GM10847 (cell line): Measurements from ENCODE around the gene SLC25A20.

Experiments
- POLR2A ChIP-seq: IDR thresholded peaks from 2 replicates; pipeline ENCODE4 v1.6.1; 2011; ENCODE audit not compliant: insufficient read length; ENCODE audit errors: extremely low read depth

Gene SLC25A20

DNA sequence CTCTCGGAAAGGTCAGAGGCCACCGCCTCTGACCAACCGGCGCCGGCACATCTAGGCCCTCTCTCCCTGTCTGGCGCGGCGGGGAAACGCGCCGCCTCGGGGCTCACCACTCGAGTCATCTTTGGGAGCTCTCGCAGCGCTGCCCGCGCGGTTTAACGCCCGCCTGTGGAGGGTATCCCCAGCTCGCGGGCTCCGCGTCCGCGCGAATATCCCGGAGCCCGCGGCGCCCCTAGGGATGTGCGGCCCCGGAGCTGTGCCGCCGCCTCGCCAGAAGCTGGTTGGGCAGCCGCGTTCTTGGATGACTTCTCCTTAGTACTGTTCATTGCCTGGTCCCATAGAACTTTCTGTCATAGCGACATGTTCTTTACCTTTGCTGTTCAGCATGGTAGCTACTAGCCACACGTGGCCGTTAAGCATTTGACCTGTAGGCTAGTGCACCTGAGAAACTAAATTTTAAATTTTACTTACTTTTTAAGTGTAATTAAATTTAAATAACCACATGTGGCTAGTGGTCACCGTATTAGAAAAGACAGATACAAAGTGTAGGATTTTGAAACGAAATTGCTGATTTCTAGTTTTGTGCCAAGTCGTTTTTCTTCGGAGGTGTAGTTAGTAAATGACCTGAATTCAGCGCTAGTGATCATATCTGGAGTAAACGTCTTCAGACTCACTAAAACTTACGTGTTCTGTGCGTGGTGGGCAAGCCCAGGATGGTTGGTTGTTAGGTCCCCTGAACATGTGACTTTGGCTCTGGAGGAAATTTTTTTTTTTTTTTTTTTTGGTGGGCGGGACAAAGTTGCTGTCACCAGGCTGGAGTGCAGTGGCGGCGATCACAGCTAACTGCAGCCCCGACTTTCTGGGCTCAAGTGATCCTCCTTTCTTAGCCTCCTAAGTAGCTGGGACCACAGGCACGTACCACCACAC is 20.8 kb upstream of the SLC25A20 start:
- no peak for TF ChIP-seq POLR2A

- TF ChIP-seq POLR2A = peak; percentile 71
Measured at GRCh38 chr3:48918388-48919214, 19.9 kb upstream of the SLC25A20 start, which contains the start of gene ARIH2. Gene ARIH2 (plus strand): TSS chr3:48918842. CDS start chr3:48927559, 8,717 bp downstream.

DNA sequence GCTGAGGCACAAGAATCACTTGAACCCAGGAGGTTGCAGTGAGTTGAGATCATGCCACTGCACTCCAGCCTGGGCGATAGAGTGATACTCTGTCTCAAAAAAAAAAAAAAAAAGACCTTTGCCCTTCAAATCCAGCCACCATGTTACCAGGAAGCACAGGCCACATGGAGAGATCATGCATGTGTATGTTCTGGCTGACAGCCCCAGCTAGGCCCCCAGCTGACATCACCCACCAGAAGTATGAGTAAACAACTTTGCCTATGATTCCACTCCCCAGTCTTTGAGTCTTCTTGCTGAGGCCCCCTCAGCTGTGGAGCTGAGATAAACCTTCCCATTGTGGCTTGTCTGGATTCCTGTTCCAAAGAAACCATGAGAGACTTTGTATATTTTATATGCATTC is 16.6 kb upstream of the SLC25A20 start:
- TF ChIP-seq POLR2A = no peak

DNA sequence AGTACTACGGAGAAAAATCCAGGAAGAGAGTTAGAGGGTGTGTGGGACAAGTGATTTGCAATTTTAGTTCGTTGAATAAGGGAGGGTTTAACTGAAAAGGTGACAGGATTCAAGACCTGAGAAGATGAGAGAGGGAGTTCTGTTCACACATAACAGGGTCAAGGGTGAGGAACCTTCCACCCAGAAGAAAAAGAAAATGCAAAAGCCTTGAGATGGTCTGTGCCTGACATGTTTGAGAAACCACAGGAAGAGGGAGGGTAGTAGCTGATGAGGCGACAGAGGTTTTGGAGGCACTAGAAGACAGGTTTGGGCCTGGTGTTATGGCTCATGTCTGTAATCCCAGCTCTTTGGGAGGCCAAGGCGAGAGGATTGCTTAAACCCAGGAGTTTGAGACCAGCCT is 591 bp upstream of the SLC25A20 start:
- no peak for TF ChIP-seq POLR2A

DNA sequence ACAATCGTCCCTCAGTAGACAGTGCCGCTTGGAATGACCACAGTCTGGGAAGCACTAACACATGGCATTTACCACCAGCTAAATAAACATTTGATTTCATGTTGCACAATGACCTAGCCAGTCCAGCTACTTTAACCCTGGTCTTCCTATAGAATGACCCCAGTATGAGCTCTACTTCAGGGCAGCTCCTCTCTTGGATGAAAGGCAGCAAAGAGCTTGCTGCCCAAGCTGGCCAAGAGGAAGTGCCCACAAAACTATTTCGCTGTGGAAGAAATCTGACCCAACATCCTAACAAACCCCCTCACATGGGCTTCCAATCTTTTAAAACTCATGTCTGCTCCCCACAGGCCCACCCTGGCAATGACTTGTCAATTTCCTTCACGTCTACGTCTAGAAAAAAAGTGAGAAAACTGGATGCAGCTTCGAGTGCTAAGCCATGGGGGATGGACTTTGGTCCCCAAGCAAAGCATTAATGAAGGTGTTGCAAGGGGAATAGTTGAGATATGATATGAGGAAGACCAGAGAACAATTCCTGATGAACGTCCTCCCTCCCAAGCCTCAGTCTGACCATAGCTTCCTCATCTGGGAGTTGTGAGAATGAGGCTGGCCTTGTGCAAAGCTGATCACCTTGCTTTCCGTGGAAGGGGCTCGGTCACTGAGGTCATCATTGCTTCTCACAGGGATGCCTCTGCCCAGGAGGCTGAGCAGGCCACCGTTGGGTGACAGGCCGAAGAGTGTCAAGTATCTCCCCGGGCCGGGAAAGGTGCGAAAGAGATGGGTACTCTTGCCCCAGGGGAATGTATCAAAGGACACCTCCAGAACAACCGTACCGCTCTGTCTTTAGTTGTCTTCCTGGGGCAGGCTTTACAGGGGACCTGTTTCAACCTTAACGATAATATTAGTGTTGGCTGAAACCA is 964 bp downstream of the SLC25A20 start:
- TF ChIP-seq POLR2A = no peak

DNA sequence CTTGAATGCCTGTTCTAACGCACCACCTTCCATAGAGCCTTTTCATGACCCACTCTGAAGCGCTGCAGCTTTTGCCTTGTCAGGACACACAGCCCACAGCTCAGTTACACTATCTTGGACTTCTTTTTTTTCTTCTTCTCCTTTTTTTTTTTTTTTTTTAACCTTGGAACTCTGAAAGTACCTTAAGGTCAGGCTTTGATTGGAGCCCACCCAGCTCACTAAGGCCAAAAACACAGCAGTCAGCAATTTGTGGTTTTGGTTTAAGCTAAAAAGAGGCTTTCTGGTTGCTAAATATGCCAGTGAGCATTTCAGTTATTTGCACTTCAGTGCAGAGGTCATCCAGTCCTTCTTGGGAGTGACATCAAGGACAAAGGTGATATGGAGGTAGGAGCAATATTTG is 1.7 kb downstream of the SLC25A20 start:
- TF ChIP-seq POLR2A = no peak

- no peak for TF ChIP-seq POLR2A
Measured at GRCh38 chr3:48894516-48894915, 4.2 kb downstream of the SLC25A20 start.

- no peak for TF ChIP-seq POLR2A
Measured at GRCh38 chr3:48891606-48892005, 7.1 kb downstream of the SLC25A20 start.

DNA sequence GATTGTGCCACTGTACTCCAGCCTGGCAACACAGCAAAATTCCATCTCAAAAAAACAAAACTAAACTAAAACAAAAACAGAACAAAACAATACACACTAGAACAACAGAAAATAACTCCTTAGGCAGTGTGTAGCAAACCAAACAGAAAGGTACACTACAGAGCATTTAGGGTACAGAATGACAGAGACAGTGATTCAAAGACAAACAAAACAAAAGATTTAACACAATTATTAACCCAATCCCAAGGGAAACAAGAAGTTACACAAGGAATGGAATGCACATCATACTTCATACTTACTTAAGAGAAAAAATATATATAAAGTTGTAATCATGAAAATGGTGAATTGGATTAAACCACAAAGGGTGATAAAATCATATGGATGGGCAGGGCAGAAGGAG is 12.9 kb downstream of the SLC25A20 start:
- no peak for TF ChIP-seq POLR2A

DNA sequence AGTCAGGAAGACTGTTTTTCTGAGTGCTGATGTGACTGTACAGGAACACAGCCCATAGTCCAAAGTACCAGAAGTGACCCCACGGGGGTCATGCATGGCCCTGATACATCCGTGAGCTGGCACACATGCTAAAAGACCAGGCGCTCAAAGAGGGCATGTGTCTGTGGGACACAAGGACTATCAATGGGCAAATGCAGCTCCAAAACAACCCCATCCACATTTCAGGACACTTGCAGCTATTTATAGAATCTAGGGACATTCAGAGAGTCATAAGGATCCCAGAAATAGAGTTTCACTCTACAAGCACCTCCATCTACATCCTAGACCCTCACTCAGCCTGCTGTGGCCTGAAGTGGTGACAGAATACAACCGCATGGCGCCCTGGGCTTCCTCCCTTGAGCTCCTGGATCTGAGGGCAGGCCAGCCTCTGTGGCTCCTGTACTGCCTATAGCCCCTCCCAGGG is 17.0 kb downstream of the SLC25A20 start:
- TF ChIP-seq POLR2A = no peak

DNA sequence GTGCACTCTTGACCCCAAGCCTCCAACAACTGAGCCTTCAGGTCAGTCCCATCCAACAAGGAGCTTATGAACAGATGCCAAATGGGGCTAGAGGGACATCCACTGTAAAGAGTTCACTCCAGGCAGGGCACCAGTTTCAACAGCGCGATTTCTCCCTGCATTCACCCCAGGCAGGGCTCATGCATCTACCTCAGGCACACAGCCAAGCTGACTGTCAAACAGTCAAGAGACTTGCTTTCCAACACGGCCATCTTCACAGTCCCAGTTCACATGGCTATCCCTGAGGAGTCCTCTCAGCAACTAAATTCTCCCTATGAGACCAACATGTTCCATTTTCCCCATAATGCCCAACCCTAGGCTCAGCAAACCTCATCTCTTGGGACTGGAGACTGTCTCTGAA is 17.7 kb downstream of the SLC25A20 start:
- TF ChIP-seq POLR2A = no peak

DNA sequence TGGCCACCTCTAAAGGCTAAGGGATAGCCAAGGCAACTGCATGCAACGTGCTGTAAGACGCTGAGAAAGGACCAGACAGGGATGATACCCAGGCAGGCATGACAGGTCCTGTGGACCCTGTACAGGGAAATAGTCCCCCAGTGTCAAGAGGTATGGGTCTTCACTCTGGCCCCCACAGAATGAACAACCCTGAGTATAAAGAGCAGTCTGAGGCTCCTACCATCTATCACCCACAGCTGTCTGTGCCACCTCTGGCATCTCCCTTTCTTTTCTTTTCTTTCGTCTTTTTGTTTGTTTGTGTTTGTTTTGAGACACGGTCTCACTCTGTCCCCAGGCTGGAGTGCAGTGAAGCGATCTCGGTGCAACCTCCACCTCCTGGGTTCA is 18.7 kb downstream of the SLC25A20 start:
- no peak for TF ChIP-seq POLR2A

GRCh38 chr3:48879307-48879993 is 19.2 kb downstream of the SLC25A20 start:
- no peak for TF ChIP-seq POLR2A

DNA sequence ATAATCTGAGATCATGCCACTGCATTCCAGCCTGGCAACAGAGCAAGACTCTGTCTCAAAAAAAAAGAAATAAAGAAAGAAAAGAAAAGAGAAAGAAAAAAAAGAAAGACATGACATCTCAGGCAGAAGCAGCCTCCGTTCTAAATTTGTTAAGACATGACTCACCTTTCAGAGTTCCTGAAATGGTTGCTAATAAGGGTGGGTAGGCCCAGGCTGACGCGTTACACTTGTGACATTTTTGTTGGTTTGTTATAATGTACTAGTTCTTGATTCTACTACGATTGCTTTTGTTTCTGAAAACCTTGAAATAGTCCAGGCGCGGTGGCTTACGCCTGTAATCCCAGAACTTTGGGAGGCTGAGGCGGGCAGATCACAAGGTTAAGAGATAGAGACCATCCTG is 21.0 kb downstream of the SLC25A20 start:
- no peak for TF ChIP-seq POLR2A
